CD4-positive, alpha-beta memory T cell (primary cell): ENCODE measurements around the gene SCN7A. TPM values are rescaled to one million over a fixed set of nuclear protein-coding genes. Genes with fewer than 3 reads are reported as not detected.

Experiments
- CTCF ChIA-PET: fragments of 350-600 bp; sonication (Branson Sonifier 250); formaldehyde crosslinking; loops from one replicate; lab custom pipeline; 2021; ENCODE audit warnings: inconsistent platforms; ENCODE audit not compliant: partially characterized antibody; lab: Charles Lee
- POLR2A ChIA-PET: fragments of 350-600 bp; sonication (Branson Sonifier 250); formaldehyde crosslinking; loops from one replicate; lab custom pipeline; 2021; ENCODE audit not compliant: partially characterized antibody; lab: Charles Lee
- DNase-seq, 5 donors: peaks; one replicate each; pipeline versions ENCODE4 v3.0.0 to v3.0.0-alpha.2; 2020 to 2022; ENCODE audit warnings: mixed read lengths in 1 of 5
- H3K27ac ChIP-seq: one replicate; pipeline ENCODE4 v1.7.0; 2013; ENCODE audit warnings: low read depth, low read length
- H3K27me3 ChIP-seq: 2 replicates; pipeline ENCODE4 v1.7.0; 2013; ENCODE audit warnings: mild to moderate bottlenecking, low read length, moderate library complexity; ENCODE audit not compliant: insufficient read depth
- H3K36me3 ChIP-seq: 2 replicates; pipeline ENCODE4 v1.7.0; 2013; ENCODE audit warnings: mild to moderate bottlenecking, low read length, moderate library complexity; ENCODE audit not compliant: insufficient read depth
- H3K4me1 ChIP-seq: 2 replicates; pipeline ENCODE4 v1.7.0; 2013; ENCODE audit warnings: mild to moderate bottlenecking, low read length, moderate library complexity; ENCODE audit not compliant: insufficient read depth
- H3K4me3 ChIP-seq, 2 donors: one replicate each; pipeline ENCODE4 v1.7.0; 2013; ENCODE audit warnings: low read length in 2 of 2, mild to moderate bottlenecking in 1 of 2
- H3K9me3 ChIP-seq, 2 donors: one replicate each; pipeline ENCODE4 v1.7.0; 2013; ENCODE audit warnings: low read length in 2 of 2, control low read depth in 1 of 2; ENCODE audit not compliant: control insufficient read depth in 1 of 2
- H3K27ac Mint-ChIP-seq, 7 donors: one replicate each; pipeline ENCODE4 v1.8.0; 2020 to 2021; ENCODE audit warnings: mixed read lengths in 7 of 7, mild to moderate bottlenecking in 6 of 7, inconsistent platforms in 3 of 7, moderate library complexity in 3 of 7
- H3K27me3 Mint-ChIP-seq, 2 donors: one replicate each; pipeline ENCODE4 v1.8.0; 2020 to 2021; ENCODE audit warnings: mixed read lengths in 2 of 2
- H3K36me3 Mint-ChIP-seq, 2 donors: one replicate each; pipeline ENCODE4 v1.8.0; 2020 to 2021; ENCODE audit warnings: mixed read lengths in 2 of 2, inconsistent platforms in 1 of 2, mild to moderate bottlenecking in 1 of 2
- H3K4me1 Mint-ChIP-seq, 4 donors: one replicate each; pipeline ENCODE4 v1.8.0; 2020 to 2021; ENCODE audit warnings: mixed read lengths in 4 of 4, mild to moderate bottlenecking in 1 of 4
- H3K4me3 Mint-ChIP-seq, 8 donors: one replicate each; pipeline ENCODE4 v1.8.0; 2020 to 2021; ENCODE audit warnings: mixed read lengths in 8 of 8, mild to moderate bottlenecking in 7 of 8, moderate library complexity in 6 of 8, inconsistent platforms in 3 of 8
- H3K9me3 Mint-ChIP-seq, 8 donors: one replicate each; pipeline ENCODE4 v1.8.0; 2020 to 2021; ENCODE audit warnings: mixed read lengths in 8 of 8, mild to moderate bottlenecking in 5 of 8, inconsistent platforms in 3 of 8, moderate library complexity in 1 of 8
- intact Hi-C: fragments of 100-400 bp; cut with micrococcal nuclease; formaldehyde crosslinking; loops from one replicate; pipeline ENCODE4 v1.15.1; 2023
- polyA plus RNA-seq, 2 donors: library from polyadenylated mRNA; unstranded; fragments of 300-500 nt; fragmentation: Illumina TruSeq; gene quantifications; one replicate each; pipeline ENCODE4 v1.2.3, GENCODE V29; 2021
- total RNA-seq, 2 experiments: library from RNA; stranded (reverse); gene quantifications; one replicate each; pipeline ENCODE4 v1.2.3, GENCODE V29; 2021

SCN7A gene
- total and polyA plus RNA-seq, 4 experiments from 2014 or later = not detected

DNA sequence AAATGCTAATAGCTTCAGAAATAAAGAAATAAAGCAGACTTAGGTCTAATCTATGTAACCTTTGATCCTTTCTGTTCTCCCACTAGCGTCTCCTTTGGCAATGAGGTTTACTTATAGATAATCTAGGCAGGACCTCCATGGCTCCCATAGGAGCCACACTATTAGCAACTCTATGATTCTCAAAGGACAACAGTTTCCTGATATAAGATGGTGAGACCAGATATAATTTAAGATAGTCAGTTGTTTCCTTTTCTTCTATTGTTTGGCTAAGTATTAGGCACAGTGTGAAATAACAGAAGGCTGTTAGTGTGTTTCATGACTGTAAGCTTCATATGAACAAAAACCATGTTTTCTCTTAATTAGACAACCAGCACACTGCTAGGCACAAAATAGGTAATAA is 59.6 kb downstream of the SCN7A start:
- H3K4me3 ChIP-seq = no peak overlapping the region
- H3K27me3 ChIP-seq = no peaks in the 10 kb centered on the region
- H3K9me3 Mint-ChIP-seq = peaks cover 0 to 4% (median 0%) of the 10 kb centered on the region in 8 donors
- no peak for DNase-seq
- H3K27me3 Mint-ChIP-seq = no peaks in the 10 kb centered on the region
- ChIA-PET CTCF (no interaction called here), POLR2A (no interaction called here)
- H3K9me3 ChIP-seq = no peaks in the 10 kb centered on the region
- H3K27ac Mint-ChIP-seq = no peak overlapping the region
- no peaks in the 10 kb centered on the region for H3K4me1 Mint-ChIP-seq
- intact Hi-C loops = no loop called here
- H3K4me3 Mint-ChIP-seq = no peak overlapping the region
- no peaks in the 10 kb centered on the region for H3K36me3 Mint-ChIP-seq
- no peaks in the 10 kb centered on the region for H3K36me3 ChIP-seq
- H3K27ac ChIP-seq = no peak overlapping the region
- H3K4me1 ChIP-seq = no peaks in the 10 kb centered on the region

- POLR2A ChIA-PET = no interaction called here
- Histone ChIP-seq H3K36me3 (no peaks in the 10 kb centered on the region), H3K27me3 (no peaks in the 10 kb centered on the region), H3K9me3 (no peaks in the 10 kb centered on the region), H3K4me3 (no peak overlapping the region), H3K27ac (no peak overlapping the region), H3K4me1 (no peaks in the 10 kb centered on the region)
- Mint-ChIP-seq H3K4me3 (no peak overlapping the region), H3K27me3 (no peaks in the 10 kb centered on the region), H3K9me3 (peaks cover 0 to 4% (median 0%) of the 10 kb centered on the region in 8 donors), H3K36me3 (no peaks in the 10 kb centered on the region), H3K4me1 (no peaks in the 10 kb centered on the region), H3K27ac (no peak overlapping the region)
- DNase-seq = no peak
- CTCF ChIA-PET = no interaction called here
- intact Hi-C loops = no loop called here
Measured at GRCh38 chr2:166433457-166433856, 60.6 kb downstream of the SCN7A start.

DNA sequence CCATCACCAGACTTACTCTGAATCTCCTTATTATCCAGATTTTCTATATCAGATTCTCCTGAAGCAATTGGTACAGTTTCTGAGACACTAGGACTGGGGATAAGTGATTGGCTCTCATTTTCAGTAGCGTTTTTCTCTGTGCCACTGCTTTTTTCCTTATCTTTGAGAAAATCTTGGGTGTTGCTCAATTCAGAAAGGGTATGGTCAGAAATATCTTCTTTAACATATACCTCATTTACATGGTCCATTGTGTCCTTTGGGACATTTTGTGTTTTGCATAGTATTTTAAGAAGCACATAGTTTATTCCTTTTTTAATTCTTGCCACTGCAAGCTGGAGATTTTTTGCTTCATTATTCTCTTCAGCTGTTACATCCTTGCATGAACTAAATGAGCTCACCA is 61.7 kb downstream of the SCN7A start:
- H3K36me3 Mint-ChIP-seq = no peaks in the 10 kb centered on the region
- no peak overlapping the region for H3K4me3 Mint-ChIP-seq
- H3K27me3 ChIP-seq = no peaks in the 10 kb centered on the region
- H3K4me1 Mint-ChIP-seq = no peaks in the 10 kb centered on the region
- H3K36me3 ChIP-seq = no peaks in the 10 kb centered on the region
- no peak for DNase-seq
- H3K4me3 ChIP-seq = no peak overlapping the region
- H3K27ac Mint-ChIP-seq = no peak overlapping the region
- H3K4me1 ChIP-seq = no peaks in the 10 kb centered on the region
- CTCF ChIA-PET = no interaction called here
- POLR2A ChIA-PET = no interaction called here
- intact Hi-C loops = no loop called here
- no peak overlapping the region for H3K27ac ChIP-seq
- H3K27me3 Mint-ChIP-seq = no peaks in the 10 kb centered on the region
- no peaks in the 10 kb centered on the region for H3K9me3 Mint-ChIP-seq
- no peaks in the 10 kb centered on the region for H3K9me3 ChIP-seq

DNA sequence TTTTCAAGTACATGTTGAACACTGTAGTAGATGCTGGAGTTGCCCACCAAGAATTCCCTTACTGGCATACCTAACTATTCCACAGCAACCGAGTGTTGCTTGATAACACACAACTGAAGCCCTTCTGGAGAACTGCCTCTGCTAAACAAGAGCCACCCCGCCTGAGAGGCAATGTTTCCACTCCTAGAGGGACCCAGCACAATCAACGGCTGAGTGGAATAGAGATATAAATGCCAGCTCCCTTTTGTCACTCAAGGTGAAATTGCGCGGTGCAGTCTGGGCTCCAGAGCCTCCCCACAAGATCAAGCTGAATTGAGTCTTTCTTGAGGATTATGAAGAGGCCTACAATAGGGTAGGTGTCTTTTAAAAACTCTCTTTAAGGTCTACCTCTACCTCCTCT is 69.2 kb downstream of the SCN7A start:
- H3K4me1 ChIP-seq = no peaks in the 10 kb centered on the region
- H3K9me3 ChIP-seq = no peaks in the 10 kb centered on the region
- POLR2A ChIA-PET = no interaction called here
- DNase-seq = no peak
- Mint-ChIP-seq H3K27me3 (no peaks in the 10 kb centered on the region), H3K36me3 (no peaks in the 10 kb centered on the region), H3K9me3 (peaks cover 0 to 3% (median 0%) of the 10 kb centered on the region in 8 donors), H3K27ac (no peak overlapping the region), H3K4me1 (no peaks in the 10 kb centered on the region), H3K4me3 (no peak overlapping the region)
- intact Hi-C loops = no loop called here
- no peak overlapping the region for H3K27ac ChIP-seq
- H3K27me3 ChIP-seq = no peaks in the 10 kb centered on the region
- CTCF ChIA-PET = no interaction called here
- H3K4me3 ChIP-seq = no peak overlapping the region
- H3K36me3 ChIP-seq = no peaks in the 10 kb centered on the region

DNA sequence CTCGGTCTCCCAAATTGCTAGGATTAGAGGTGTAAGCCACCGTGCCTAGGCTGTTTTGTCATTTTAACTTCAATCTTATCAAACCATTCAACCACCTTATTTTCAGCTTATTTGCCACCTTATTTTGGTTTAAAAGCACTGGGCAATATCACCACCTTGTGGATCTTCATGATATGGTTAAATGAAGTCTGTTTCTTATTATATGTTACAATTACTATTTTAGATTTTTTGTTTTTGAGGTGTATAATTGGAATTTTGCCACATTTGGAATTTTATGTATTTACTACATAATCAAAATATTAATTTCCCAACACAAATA is 74.5 kb downstream of the SCN7A start:
- H3K4me3 Mint-ChIP-seq = no peak overlapping the region
- ChIA-PET POLR2A (no interaction called here), CTCF (no interaction called here)
- H3K9me3 ChIP-seq = no peaks in the 10 kb centered on the region
- intact Hi-C loops = no loop called here
- no peaks in the 10 kb centered on the region for H3K36me3 ChIP-seq
- no peaks in the 10 kb centered on the region for H3K27me3 Mint-ChIP-seq
- no peak for DNase-seq
- H3K4me1 ChIP-seq = no peaks in the 10 kb centered on the region
- peaks cover 0 to 4% (median 0%) of the 10 kb centered on the region in 8 donors for H3K9me3 Mint-ChIP-seq
- H3K36me3 Mint-ChIP-seq = no peaks in the 10 kb centered on the region
- H3K27me3 ChIP-seq = no peaks in the 10 kb centered on the region
- H3K4me3 ChIP-seq = no peak overlapping the region
- no peak overlapping the region for H3K27ac Mint-ChIP-seq
- H3K4me1 Mint-ChIP-seq = no peaks in the 10 kb centered on the region
- H3K27ac ChIP-seq = no peak overlapping the region

DNA sequence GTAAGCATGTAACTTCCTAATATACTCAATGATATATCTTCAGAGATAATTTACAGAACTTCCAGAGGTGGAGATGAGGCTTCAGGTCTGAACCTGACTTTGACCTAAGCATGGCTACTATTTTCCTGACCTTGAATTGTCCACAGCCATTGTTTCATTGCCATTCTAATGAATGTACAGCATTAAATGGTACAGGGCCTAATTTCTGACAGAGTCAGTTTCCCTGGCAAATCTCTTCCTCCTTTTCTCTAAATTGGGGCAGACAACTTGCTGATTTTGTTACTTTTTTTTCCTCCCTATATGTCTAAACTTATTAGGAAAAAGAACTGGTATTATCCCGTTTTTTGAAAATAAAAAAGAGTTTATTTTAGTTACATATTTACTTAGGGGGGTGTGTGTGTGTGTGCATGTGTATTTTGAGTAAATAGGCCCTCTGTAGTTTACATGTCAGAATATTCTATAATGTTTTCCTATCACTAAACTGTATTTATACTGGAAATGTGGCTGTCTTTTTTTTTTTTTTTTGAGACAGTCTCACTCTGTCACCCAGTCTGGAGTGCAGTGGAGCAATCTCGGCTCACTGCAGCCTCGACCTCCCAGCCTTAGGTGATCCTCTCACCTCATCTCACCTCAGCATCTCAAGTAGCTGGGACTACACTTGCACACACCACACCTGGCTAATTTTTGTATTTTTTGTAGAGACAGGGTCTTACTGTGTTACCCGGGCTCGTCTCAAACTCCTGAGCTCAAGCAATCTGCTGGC is 75.0 kb downstream of the SCN7A start:
- ChIA-PET POLR2A (no interaction called here), CTCF (no interaction called here)
- Histone ChIP-seq H3K4me3 (no peak overlapping the region), H3K36me3 (no peaks in the 10 kb centered on the region), H3K4me1 (no peaks in the 10 kb centered on the region), H3K27ac (no peak overlapping the region), H3K9me3 (no peaks in the 10 kb centered on the region), H3K27me3 (no peaks in the 10 kb centered on the region)
- peaks cover 0 to 4% (median 0%) of the 10 kb centered on the region in 8 donors for H3K9me3 Mint-ChIP-seq
- H3K27ac Mint-ChIP-seq = no peak overlapping the region
- intact Hi-C loops = no loop called here
- DNase-seq = no peak
- H3K4me3 Mint-ChIP-seq = no peak overlapping the region
- H3K36me3 Mint-ChIP-seq = no peaks in the 10 kb centered on the region
- no peaks in the 10 kb centered on the region for H3K27me3 Mint-ChIP-seq
- H3K4me1 Mint-ChIP-seq = no peaks in the 10 kb centered on the region

- no peak overlapping the region for H3K4me3 ChIP-seq
- peaks cover 0 to 4% (median 0%) of the 10 kb centered on the region in 8 donors for H3K9me3 Mint-ChIP-seq
- no peaks in the 10 kb centered on the region for H3K27me3 Mint-ChIP-seq
- no peak overlapping the region for H3K27ac ChIP-seq
- H3K36me3 Mint-ChIP-seq = no peaks in the 10 kb centered on the region
- intact Hi-C loops = no loop called here
- no peaks in the 10 kb centered on the region for H3K36me3 ChIP-seq
- no peaks in the 10 kb centered on the region for H3K9me3 ChIP-seq
- ChIA-PET CTCF (interaction anchor here (0.7 to 0.8 kb wide), 2 partner anchors 9 to 983 kb away, joined by 3 read pairs; no protein-coding TSS in a partner anchor), POLR2A (no interaction called here)
- no peak overlapping the region for H3K27ac Mint-ChIP-seq
- no peak overlapping the region for H3K4me3 Mint-ChIP-seq
- no peaks in the 10 kb centered on the region for H3K27me3 ChIP-seq
- no peaks in the 10 kb centered on the region for H3K4me1 Mint-ChIP-seq
- H3K4me1 ChIP-seq = no peaks in the 10 kb centered on the region
- no peak for DNase-seq
Measured at GRCh38 chr2:166417669-166418068, 76.4 kb downstream of the SCN7A start.
